Fibroblast of lung (primary cell): ENCODE measurements around the gene MTHFD1.

ENCODE experiments used
- EZH2 ChIP-seq: IDR thresholded peaks from 2 replicates; pipeline ENCODE4 v1.5.1; 2012; ENCODE audit warnings: low read length, control low read depth, mild to moderate bottlenecking; ENCODE audit errors: missing control alignments
- TF ChIP-seq, protein P1 (sequence below), 2 donors: IDR thresholded peaks in 1 of 2; conservative IDR thresholded peaks in 1 of 2; 1 replicate in 1 of 2; 2 replicates in 1 of 2; pipeline ENCODE4 v1.5.1; 2011 to 2012; ENCODE audit warnings: low read length in 2 of 2, control low read depth in 1 of 2, inconsistent platforms in 1 of 2, low read depth in 1 of 2, mild to moderate bottlenecking in 1 of 2

DNA sequence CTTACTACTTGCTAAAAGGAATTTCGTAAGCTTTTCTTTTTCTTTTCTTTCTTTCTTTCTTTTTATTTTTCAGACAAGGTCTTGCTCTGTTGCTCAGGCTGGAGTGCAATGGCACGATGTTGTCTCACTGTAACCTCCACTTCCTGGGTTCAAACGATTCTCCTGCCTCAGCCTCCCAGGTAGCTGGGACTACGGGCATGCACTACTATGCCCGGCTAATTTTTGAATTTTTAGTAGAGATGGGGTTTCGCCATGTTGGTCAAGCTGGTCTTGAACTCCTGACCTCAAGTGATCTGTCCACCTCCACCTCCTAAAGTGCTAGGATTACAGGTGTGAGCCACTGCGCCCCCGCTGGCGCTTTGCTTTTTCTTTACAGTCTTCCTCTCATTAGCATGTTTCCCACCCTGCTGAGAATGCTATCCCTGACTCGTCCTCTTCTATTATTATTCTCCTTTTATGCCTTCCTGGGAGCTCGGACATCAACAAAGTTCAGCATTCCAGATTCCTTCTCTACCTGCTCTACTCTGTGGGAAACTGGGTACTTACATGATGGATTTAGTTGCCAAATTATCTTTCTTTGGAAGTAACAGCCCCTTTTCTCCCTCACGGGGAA lies 3.1 kb downstream of the MTHFD1 start:
- TF ChIP-seq, protein P1, sequence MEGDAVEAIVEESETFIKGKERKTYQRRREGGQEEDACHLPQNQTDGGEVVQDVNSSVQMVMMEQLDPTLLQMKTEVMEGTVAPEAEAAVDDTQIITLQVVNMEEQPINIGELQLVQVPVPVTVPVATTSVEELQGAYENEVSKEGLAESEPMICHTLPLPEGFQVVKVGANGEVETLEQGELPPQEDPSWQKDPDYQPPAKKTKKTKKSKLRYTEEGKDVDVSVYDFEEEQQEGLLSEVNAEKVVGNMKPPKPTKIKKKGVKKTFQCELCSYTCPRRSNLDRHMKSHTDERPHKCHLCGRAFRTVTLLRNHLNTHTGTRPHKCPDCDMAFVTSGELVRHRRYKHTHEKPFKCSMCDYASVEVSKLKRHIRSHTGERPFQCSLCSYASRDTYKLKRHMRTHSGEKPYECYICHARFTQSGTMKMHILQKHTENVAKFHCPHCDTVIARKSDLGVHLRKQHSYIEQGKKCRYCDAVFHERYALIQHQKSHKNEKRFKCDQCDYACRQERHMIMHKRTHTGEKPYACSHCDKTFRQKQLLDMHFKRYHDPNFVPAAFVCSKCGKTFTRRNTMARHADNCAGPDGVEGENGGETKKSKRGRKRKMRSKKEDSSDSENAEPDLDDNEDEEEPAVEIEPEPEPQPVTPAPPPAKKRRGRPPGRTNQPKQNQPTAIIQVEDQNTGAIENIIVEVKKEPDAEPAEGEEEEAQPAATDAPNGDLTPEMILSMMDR (conservative IDR thresholded peaks at IDR 0.05 in 1 of 2, IDR thresholded peaks at IDR 0.05 in 1 of 2; ENCODE audit: low read depth in 1 of 2, low read length in 2 of 2), result no peak
- no peak for TF ChIP-seq EZH2
